ENCODE results near the gene APOBEC4. TPM values are rescaled to one million over a fixed set of nuclear protein-coding genes. Genes with fewer than 3 reads are reported as not detected.

APOBEC4 gene
- total and polyA plus RNA-seq, 2 of the 4 experiments (the other 2 are of a cell fraction), result not detected

DNA sequence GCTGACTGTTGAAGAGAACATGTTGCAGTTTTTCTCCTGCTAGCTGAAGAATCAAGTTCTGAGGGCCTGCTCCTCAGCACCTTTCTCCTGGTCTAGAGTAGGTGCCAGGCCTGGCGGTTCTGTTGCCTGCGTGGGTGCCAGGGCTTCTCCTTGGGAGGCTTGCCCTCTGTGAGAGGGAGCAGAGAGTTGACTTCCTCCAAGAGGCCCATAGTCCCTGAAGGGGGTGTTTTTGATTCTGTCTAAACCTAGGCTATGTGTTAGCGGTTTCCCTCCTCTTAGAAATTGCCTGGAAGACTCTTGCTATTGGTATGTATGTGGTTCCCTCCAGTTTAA lies 312 bp upstream of the APOBEC4 start:
- Histone ChIP-seq H2AFZ (replicated peaks; ENCODE audit: low read length, poor library complexity) (no peak overlapping the region), H3K27me3 (ENCODE audit: control insufficient read depth, insufficient read depth, low read length) (no peaks in the 10 kb centered on the region), H4K20me1 (ENCODE audit: insufficient read depth, low read length) (no peaks in the 10 kb centered on the region), H4K8ac (ENCODE audit: low read depth in 2 of 2, low read length in 2 of 2) (no peak overlapping the region), H2AK5ac (ENCODE audit: low read depth, low read length) (no peak overlapping the region), H3K14ac (replicated peaks; ENCODE audit: low read depth, low read length) (no peak overlapping the region), H3K4ac (ENCODE audit: low read depth, low read length) (no peak overlapping the region), H2BK15ac (ENCODE audit: low read depth, low read length) (no peak overlapping the region), H3K79me1 (ENCODE audit: low read depth in 1 of 2, low read length in 2 of 2) (peaks cover 2 to 5% of the 10 kb centered on the region in 2 experiments; a peak in 1 of 4 replicates), H4K5ac (ENCODE audit: low read depth, low read length) (no peak overlapping the region), H3K18ac (ENCODE audit: low read depth, low read length) (no peak overlapping the region), H2AK9ac (replicated peaks; ENCODE audit: low read depth, low read length, poor library complexity) (no peak overlapping the region), H3K23ac (ENCODE audit: low read depth, low read length) (no peak overlapping the region), H3K36me3 (ENCODE audit: control insufficient read depth, insufficient read depth, low read length) (no peaks in the 10 kb centered on the region), H3K9me3 (ENCODE audit: control insufficient read depth, insufficient read depth, low read length) (no peaks in the 10 kb centered on the region), H3K9me1 (ENCODE audit: insufficient read depth, low read length) (no peaks in the 10 kb centered on the region), H4K91ac (ENCODE audit: insufficient read depth, low read depth, low read length) (no peak overlapping the region), H3K4me1 (ENCODE audit: control insufficient read depth, insufficient read depth, low read length) (peaks cover 6% of the 10 kb centered on the region), H3K4me3 (ENCODE audit: insufficient read depth, low read depth, low read length) (no peak overlapping the region), H3K27ac (ENCODE audit: insufficient read depth, low read length) (no peak overlapping the region), H3K56ac (ENCODE audit: extremely low read depth, insufficient read depth, low read length) (no peak overlapping the region), H3K4me2 (ENCODE audit: low read depth, low read length) (no peak overlapping the region), H2BK20ac (ENCODE audit: low read depth, low read length) (no peak overlapping the region), H3K9ac (ENCODE audit: low read depth, low read length) (no peak overlapping the region), H2BK120ac (ENCODE audit: low read depth, low read length) (no peak overlapping the region), H2BK5ac (ENCODE audit: low read depth, low read length, poor library complexity, severe bottlenecking) (no peak overlapping the region)
- BruUV-seq (replicated peaks), result no TSS peak
- 90% methylated on average over 2 of the region's 3 CpGs; no CpG with 5 or more reads in 1 of the 2 experiments for WGBS, 2 experiments (ENCODE audit: extremely low coverage in 2 of 2, insufficient read length in 1 of 2)
- in situ Hi-C loops (cut with MboI; ENCODE audit: low sequenced_read_pairs) (loop anchor here (5.0 to 25.0 kb wide), 2 partner anchors 259 to 1009 kb away; no protein-coding TSS in a partner anchor), dilution Hi-C loops (cut with HindIII; ENCODE audit: low sequenced_read_pairs, unreplicated experiment) (loop anchor here (25.0 kb wide), 1 partner anchor 259 kb away; no protein-coding TSS in a partner anchor), intact Hi-C loops (cut with micrococcal nuclease) (loop anchor here (10.0 kb wide), 1 partner anchor 571 kb away; no protein-coding TSS in a partner anchor)
- POLR2A ChIA-PET (ENCODE audit: unreplicated experiment), result no interaction called here
- CTCF ChIA-PET, result interaction anchor here (0.5 to 4.2 kb wide), 2 partner anchors 262 to 732 kb away, joined by 3 to 55 read pairs; no protein-coding TSS in a partner anchor
- DNase-seq, result no peak
- TF ChIP-seq NFE2L2 (IDR thresholded peaks at IDR 0.05; ENCODE audit: low read depth, low read length) (no peak), POLR2A (IDR thresholded peaks at IDR 0.05; ENCODE audit: low read depth, low read length) (no peak), MXI1 (IDR thresholded peaks at IDR 0.05; ENCODE audit: borderline replicate concordance, low read depth, low read length) (no peak), RFX5 (IDR thresholded peaks at IDR 0.05; ENCODE audit: low read depth, low read length) (no peak), RAD21 (IDR thresholded peaks at IDR 0.05; ENCODE audit: low read length) (no peak), CEBPB (IDR thresholded peaks at IDR 0.05; ENCODE audit: low read depth, low read length) (no peak), BHLHE40 (IDR thresholded peaks at IDR 0.05; ENCODE audit: low read depth, low read length) (no peak)
- TF ChIP-seq, protein P1, sequence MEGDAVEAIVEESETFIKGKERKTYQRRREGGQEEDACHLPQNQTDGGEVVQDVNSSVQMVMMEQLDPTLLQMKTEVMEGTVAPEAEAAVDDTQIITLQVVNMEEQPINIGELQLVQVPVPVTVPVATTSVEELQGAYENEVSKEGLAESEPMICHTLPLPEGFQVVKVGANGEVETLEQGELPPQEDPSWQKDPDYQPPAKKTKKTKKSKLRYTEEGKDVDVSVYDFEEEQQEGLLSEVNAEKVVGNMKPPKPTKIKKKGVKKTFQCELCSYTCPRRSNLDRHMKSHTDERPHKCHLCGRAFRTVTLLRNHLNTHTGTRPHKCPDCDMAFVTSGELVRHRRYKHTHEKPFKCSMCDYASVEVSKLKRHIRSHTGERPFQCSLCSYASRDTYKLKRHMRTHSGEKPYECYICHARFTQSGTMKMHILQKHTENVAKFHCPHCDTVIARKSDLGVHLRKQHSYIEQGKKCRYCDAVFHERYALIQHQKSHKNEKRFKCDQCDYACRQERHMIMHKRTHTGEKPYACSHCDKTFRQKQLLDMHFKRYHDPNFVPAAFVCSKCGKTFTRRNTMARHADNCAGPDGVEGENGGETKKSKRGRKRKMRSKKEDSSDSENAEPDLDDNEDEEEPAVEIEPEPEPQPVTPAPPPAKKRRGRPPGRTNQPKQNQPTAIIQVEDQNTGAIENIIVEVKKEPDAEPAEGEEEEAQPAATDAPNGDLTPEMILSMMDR (conservative IDR thresholded peaks at IDR 0.05; ENCODE audit: low read depth, low read length), result no peak
- ATAC-seq (ENCODE audit: low read depth), result no peak
